ENCODE measurements around the gene SDR42E1. TPM values are rescaled to one million over a fixed set of nuclear protein-coding genes. Genes with fewer than 3 reads are reported as not detected.

SDR42E1 gene
- total and polyA plus RNA-seq, 2 donors (not counting 3 experiments of a cell fraction or from before 2014, with no cell fraction given) = 0.08 TPM; not detected in 1

DNA sequence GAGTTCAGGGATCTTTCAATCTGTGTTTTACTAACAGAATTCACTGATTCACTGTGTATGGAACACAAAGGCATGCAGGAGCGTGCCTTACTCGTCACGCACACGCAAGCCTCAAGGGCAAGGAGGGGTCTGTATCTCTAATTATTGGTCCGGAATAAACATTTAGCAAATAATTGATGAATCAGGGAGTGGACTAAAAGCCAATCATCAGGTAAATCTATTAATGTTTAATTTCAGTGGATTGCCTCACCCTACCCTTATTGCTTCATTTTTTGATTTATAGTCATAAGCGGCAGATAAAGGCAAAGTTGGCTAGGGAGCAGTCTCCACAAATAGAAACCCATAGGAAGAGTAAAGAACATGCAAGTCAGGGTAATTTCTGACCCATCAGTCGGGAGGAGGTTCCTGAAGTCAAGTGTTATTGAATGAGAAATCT, 16.4 kb upstream of the SDR42E1 start:
- no TSS peak for BruUV-seq (replicated peaks)
- no peak for TF ChIP-seq GATA2 (IDR thresholded peaks at IDR 0.05; ENCODE audit: insufficient read depth, insufficient read length, low read depth, low read length)
- H2AFZ ChIP-seq (ENCODE audit: low read depth, low read length) = no peak overlapping the region
- no peak for FAIRE-seq
- no peaks in the 10 kb centered on the region for H3K9me1 ChIP-seq (replicated peaks; ENCODE audit: control insufficient read depth, extremely low read depth, insufficient read depth, low read length)
- intact Hi-C loops (cut with micrococcal nuclease) (no loop called here), dilution Hi-C loops (cut with MboI; ENCODE audit: extremely low pct_ligation_motif_present, low sequenced_read_pairs) (no loop called here)
- no peaks in the 10 kb centered on the region for H3K9me3 ChIP-seq (replicated peaks; ENCODE audit: control insufficient read depth, insufficient read depth, low read length)
- H3K9ac ChIP-seq (replicated peaks; ENCODE audit: extremely low read depth, insufficient read depth, low read length) = no peak overlapping the region
- H3K4me3 ChIP-seq (replicated peaks in 1 of 3; ENCODE audit: insufficient read depth in 1 of 3, low read depth in 1 of 3, low read length in 3 of 3) = no peak overlapping the region
- ChIA-PET CTCF (no interaction called here), POLR2A (no interaction called here)
- peaks cover 5 to 17% of the 10 kb centered on the region in 2 experiments for H3K27me3 ChIP-seq (ENCODE audit: control insufficient read depth in 2 of 2, insufficient read depth in 2 of 2, low read length in 2 of 2)
- no peak overlapping the region for H3K4me2 ChIP-seq (ENCODE audit: insufficient read depth, low read length)
- H3K36me3 ChIP-seq (ENCODE audit: control insufficient read depth in 2 of 2, extremely low read depth in 1 of 2, insufficient read depth in 2 of 2, low read length in 2 of 2) = no peaks in the 10 kb centered on the region
- DNase-seq (ENCODE audit: low read depth, low spot score) = no peak
- H3K79me2 ChIP-seq (ENCODE audit: control insufficient read depth, insufficient read depth, low read length) = no peaks in the 10 kb centered on the region
- no peaks in the 10 kb centered on the region for H4K20me1 ChIP-seq (replicated peaks; ENCODE audit: control insufficient read depth, extremely low read depth, insufficient read depth, low read length)
- H3K4me1 ChIP-seq (ENCODE audit: control insufficient read depth, extremely low read depth, insufficient read depth, low read length) = peaks cover 12% of the 10 kb centered on the region
- H3K27ac ChIP-seq (ENCODE audit: insufficient read depth, low read depth, low read length) = no peak overlapping the region

DNA sequence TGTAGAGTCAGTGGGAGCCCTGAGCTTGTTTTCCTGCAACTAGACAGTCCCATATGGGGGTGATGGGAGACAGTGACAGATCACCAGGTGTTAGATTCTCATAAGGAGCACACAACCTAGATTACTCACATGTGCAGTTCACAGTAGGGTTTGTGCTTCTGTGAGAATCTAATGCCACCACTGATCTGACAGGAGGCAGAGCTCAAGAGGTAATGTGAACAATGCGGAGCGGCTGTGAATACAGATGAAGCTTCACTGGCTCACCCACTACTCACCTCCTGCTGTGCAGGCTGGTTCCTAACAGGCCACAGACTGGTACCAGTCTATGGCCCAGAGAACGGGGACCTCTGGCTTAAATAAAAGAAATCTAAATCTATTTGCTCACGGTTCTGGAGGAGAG, 13.6 kb upstream of the SDR42E1 start:
- peaks cover 5 to 21% of the 10 kb centered on the region in 2 experiments for H3K27me3 ChIP-seq (ENCODE audit: control insufficient read depth in 2 of 2, insufficient read depth in 2 of 2, low read length in 2 of 2)
- H3K4me3 ChIP-seq (replicated peaks in 1 of 3; ENCODE audit: insufficient read depth in 1 of 3, low read depth in 1 of 3, low read length in 3 of 3) = no peak overlapping the region
- H3K27ac ChIP-seq (ENCODE audit: insufficient read depth, low read depth, low read length) = no peak overlapping the region
- H2AFZ ChIP-seq (ENCODE audit: low read depth, low read length) = no peak overlapping the region
- FAIRE-seq (no peak), DNase-seq (ENCODE audit: low read depth, low spot score) (no peak)
- no peaks in the 10 kb centered on the region for H3K79me2 ChIP-seq (ENCODE audit: control insufficient read depth, insufficient read depth, low read length)
- no peaks in the 10 kb centered on the region for H3K4me1 ChIP-seq (ENCODE audit: control insufficient read depth, extremely low read depth, insufficient read depth, low read length)
- no peak overlapping the region for H3K4me2 ChIP-seq (ENCODE audit: insufficient read depth, low read length)
- POLR2A ChIA-PET = no interaction called here
- dilution Hi-C loops (cut with MboI; ENCODE audit: extremely low pct_ligation_motif_present, low sequenced_read_pairs) (no loop called here), intact Hi-C loops (cut with micrococcal nuclease) (no loop called here)
- no peak overlapping the region for H3K9ac ChIP-seq (replicated peaks; ENCODE audit: extremely low read depth, insufficient read depth, low read length)
- no peaks in the 10 kb centered on the region for H3K9me1 ChIP-seq (replicated peaks; ENCODE audit: control insufficient read depth, extremely low read depth, insufficient read depth, low read length)
- H3K9me3 ChIP-seq (replicated peaks; ENCODE audit: control insufficient read depth, insufficient read depth, low read length) = no peaks in the 10 kb centered on the region
- H4K20me1 ChIP-seq (replicated peaks; ENCODE audit: control insufficient read depth, extremely low read depth, insufficient read depth, low read length) = no peaks in the 10 kb centered on the region
- BruUV-seq (replicated peaks) = no TSS peak
- CTCF ChIA-PET = interaction anchor here (0.9 to 1.5 kb wide), 4 partner anchors 9 to 205 kb away, joined by 3 to 4 read pairs (median 4); no protein-coding TSS in a partner anchor
- H3K36me3 ChIP-seq (ENCODE audit: control insufficient read depth in 2 of 2, extremely low read depth in 1 of 2, insufficient read depth in 2 of 2, low read length in 2 of 2) = no peaks in the 10 kb centered on the region
- TF ChIP-seq EZH2 (IDR thresholded peaks at IDR 0.05; ENCODE audit: borderline replicate concordance, low read depth, low read length, severe bottlenecking) = no peak
- no peak for TF ChIP-seq POLR2A (IDR thresholded peaks at IDR 0.05; ENCODE audit: low read depth, low read length)
- no peak for TF ChIP-seq GATA2 (IDR thresholded peaks at IDR 0.05; ENCODE audit: insufficient read depth, insufficient read length, low read depth, low read length)
- TF ChIP-seq FOS (IDR thresholded peaks at IDR 0.05; ENCODE audit: borderline replicate concordance, insufficient read depth, low read length) = no peak
- TF ChIP-seq, protein P1, sequence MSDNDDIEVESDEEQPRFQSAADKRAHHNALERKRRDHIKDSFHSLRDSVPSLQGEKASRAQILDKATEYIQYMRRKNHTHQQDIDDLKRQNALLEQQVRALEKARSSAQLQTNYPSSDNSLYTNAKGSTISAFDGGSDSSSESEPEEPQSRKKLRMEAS (IDR thresholded peaks at IDR 0.05; ENCODE audit: insufficient read depth, insufficient read length) = no peak
- TF ChIP-seq, protein P2, sequence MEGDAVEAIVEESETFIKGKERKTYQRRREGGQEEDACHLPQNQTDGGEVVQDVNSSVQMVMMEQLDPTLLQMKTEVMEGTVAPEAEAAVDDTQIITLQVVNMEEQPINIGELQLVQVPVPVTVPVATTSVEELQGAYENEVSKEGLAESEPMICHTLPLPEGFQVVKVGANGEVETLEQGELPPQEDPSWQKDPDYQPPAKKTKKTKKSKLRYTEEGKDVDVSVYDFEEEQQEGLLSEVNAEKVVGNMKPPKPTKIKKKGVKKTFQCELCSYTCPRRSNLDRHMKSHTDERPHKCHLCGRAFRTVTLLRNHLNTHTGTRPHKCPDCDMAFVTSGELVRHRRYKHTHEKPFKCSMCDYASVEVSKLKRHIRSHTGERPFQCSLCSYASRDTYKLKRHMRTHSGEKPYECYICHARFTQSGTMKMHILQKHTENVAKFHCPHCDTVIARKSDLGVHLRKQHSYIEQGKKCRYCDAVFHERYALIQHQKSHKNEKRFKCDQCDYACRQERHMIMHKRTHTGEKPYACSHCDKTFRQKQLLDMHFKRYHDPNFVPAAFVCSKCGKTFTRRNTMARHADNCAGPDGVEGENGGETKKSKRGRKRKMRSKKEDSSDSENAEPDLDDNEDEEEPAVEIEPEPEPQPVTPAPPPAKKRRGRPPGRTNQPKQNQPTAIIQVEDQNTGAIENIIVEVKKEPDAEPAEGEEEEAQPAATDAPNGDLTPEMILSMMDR (IDR thresholded peaks at IDR 0.05; ENCODE audit: extremely low read depth in 1 of 2, insufficient read depth in 1 of 2, low read depth in 1 of 2, low read length in 2 of 2) = no peak
- TF ChIP-seq JUN (IDR thresholded peaks at IDR 0.05; ENCODE audit: borderline replicate concordance, insufficient read depth, insufficient read length, low read depth) = no peak
- TF ChIP-seq POLR2AphosphoS5 (IDR thresholded peaks at IDR 0.05; ENCODE audit: insufficient read depth, low read depth, low read length) = no peak
- TF ChIP-seq MYC (IDR thresholded peaks at IDR 0.05; ENCODE audit: low read depth, low read length) = no peak
